Left lung (tissue), 10 donors: ENCODE results near the gene HDAC4. TPM values are rescaled to one million over a fixed set of nuclear protein-coding genes. Genes with fewer than 3 reads are reported as not detected.

Experiments
- ATAC-seq: fragments of 200-7000 bp; cut with Tn5 transposase; one replicate; pipeline ENCODE4 v1.9.1; 2020; ENCODE audit warnings: moderate library complexity
- DNase-seq, 4 donors: peaks; one replicate each; pipeline ENCODE4 v3.0.0-alpha.2; 2013 to 2020
- H3K27ac ChIP-seq, 2 donors: fragments of 200-600 bp; sonication (generic) in 1 of 2; one replicate each; pipeline versions ENCODE4 v1.5.0 to v1.8.0; 2020 to 2021
- H3K27me3 ChIP-seq, 2 donors: fragments of 200-600 bp; sonication (generic) in 1 of 2; one replicate each; pipeline versions ENCODE4 v1.5.0 to v1.8.0; 2020 to 2021
- H3K36me3 ChIP-seq, 2 donors: fragments of 200-600 bp; sonication (generic) in 1 of 2; one replicate each; pipeline versions ENCODE4 v1.5.0 to v1.8.0; 2020 to 2021
- H3K4me1 ChIP-seq, 2 donors: fragments of 200-600 bp; one replicate each; pipeline ENCODE4 v1.8.0; 2021
- H3K4me3 ChIP-seq, 2 donors: fragments of 200-600 bp; sonication (generic) in 1 of 2; one replicate each; pipeline versions ENCODE4 v1.5.0 to v1.8.0; 2020 to 2021; ENCODE audit warnings: mild to moderate bottlenecking in 1 of 2
- H3K9me3 ChIP-seq, 2 donors: fragments of 200-600 bp; sonication (generic) in 1 of 2; one replicate each; pipeline versions ENCODE4 v1.5.0 to v1.8.0; 2020 to 2021
- CTCF ChIP-seq, 2 donors: fragments of 200-600 bp; sonication (generic) in 1 of 2; IDR thresholded peaks; one replicate each; pipeline versions ENCODE4 v1.5.0 to v1.8.0; 2021; ENCODE audit warnings: antibody characterized with exemption in 2 of 2
- intact Hi-C, 2 donors: fragments of 100-400 bp; cut with DNase I; formaldehyde crosslinking; loops; one replicate each; pipeline versions ENCODE4 v1.11.2 to v1.14.2; 2022
- polyA plus RNA-seq, 6 donors: library from polyadenylated mRNA; unstranded; fragments of 120-200 nt; gene quantifications; one replicate each; pipeline ENCODE4 v1.2.1, GENCODE V29; 2013; ENCODE audit not compliant: insufficient read length in 6 of 6
- total RNA-seq, 2 donors: library from RNA; stranded (reverse); fragmentation: NEBNext Ultra II Directional; extraction: Animal tissue kit (Norgen Biotek cat#: 25700); gene quantifications; one replicate each; pipeline ENCODE4 v1.2.1, GENCODE V29; 2021
- donor health status: DM: no; HTN: yes; CAD: no.
- donor health status: DM: no; HTN: no; CAD: no.

HDAC4 gene
- total and polyA plus RNA-seq, 8 donors = 9.9 to 36.8 (median 12.8) TPM

DNA sequence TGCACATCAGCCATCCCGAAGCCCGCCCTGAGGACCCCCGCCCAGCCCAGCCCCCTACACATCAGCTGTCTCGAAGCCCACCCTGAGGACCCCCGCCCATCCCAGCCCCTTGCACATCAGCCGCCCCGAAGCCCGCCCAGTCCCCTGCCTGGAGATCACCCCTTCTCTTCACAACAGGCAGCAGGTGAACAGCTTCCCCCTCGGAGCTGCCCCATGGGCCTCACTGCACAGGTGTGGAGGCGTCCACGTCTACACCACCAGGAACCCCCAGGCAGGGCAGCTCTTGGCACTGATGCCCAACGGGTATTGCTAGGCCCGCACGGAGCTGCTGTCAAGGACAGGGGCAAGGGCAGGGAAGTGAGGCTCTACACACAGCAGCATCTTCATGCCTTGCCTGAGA, 137.6 kb downstream of the HDAC4 start:
- Histone ChIP-seq H3K4me1 (peaks cover 43 to 93% of the 10 kb centered on the region in 2 donors), H3K27me3 (no peaks in the 10 kb centered on the region), H3K4me3 (no peak overlapping the region), H3K27ac (no peak overlapping the region), H3K36me3 (no peaks in the 10 kb centered on the region), H3K9me3 (no peaks in the 10 kb centered on the region)
- intact Hi-C loops = no loop called here
- DNase-seq (no peak), ATAC-seq (no peak)
- TF ChIP-seq CTCF (IDR thresholded peaks at IDR 0.05) = no peak

DNA sequence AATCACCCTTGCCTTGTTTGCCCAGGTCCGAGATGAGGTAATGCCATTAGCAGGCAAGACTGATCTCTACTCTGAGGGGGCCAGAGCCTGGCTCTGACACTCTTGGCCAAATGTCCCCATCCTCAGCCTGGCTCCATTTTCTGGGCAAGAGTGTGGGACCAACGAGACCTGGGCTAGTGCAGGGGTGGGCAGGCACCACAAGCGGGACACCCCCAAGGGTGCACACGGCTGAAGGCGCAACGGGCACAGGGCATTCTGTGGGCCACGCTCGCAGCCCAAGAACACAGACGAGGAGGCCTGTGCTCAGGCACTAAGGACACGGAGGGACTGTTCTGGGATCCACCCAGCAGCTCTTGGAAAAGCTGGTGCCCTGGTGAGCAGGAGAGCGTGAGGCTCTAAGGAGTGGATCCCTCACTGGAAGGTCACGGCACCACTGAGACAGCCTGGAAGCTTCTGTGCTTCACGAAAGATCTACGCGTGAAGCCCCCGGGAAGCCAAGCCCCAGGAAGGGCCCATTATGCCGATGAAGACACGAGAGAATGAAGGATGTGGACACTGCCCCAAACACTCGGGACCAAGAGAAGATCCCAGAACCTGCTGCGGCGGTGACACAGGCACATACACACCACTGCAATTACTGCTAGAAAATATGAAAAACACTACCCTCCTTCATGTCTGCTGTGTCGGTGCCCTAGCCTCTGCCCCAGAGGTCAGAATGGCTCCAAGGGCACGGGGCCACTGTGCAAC, 138.2 kb downstream of the HDAC4 start:
- no peaks in the 10 kb centered on the region for H3K27me3 ChIP-seq
- no peaks in the 10 kb centered on the region for H3K36me3 ChIP-seq
- H3K27ac ChIP-seq = no peak overlapping the region
- intact Hi-C loops = no loop called here
- H3K4me3 ChIP-seq = no peak overlapping the region
- no peaks in the 10 kb centered on the region for H3K9me3 ChIP-seq
- no peak for DNase-seq
- no peak for ATAC-seq
- TF ChIP-seq CTCF (IDR thresholded peaks at IDR 0.05) = no peak
- H3K4me1 ChIP-seq = peaks cover 38 to 93% of the 10 kb centered on the region in 2 donors

DNA sequence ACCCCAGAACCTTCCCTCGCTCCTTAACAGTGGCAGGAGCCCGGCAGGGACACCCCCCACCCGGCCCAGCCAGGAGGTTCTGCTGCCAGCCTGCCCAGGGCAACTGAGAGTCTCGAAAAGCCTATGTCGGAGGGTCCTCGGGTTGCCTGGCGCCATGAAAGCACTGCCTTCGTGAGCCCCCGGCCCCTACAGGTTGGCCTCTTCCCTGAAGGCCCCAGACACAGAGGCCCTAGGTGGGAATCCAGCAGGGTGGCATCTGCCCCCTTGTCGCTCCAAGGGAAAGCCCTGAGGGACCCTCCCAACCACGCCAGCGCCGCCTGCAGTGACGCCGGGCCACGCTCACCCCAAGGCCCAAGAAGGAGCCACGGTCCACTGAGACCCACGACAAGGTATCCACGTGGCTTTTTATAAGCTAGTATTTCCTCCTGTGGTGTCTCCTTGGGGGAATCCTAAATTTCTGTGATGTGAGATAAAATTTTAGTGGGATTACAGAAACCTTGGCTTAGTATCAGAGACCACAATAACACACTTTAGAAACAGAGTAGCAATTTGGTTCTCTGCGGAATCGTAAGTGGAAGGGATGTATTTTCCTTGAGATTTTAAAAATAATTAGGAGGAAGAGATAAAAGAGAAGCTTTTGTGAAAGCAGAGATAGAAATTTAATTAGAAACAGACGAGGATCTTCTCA, 138.9 kb downstream of the HDAC4 start:
- H3K9me3 ChIP-seq = no peaks in the 10 kb centered on the region
- ATAC-seq = no peak
- intact Hi-C loops = no loop called here
- no peak overlapping the region for H3K4me3 ChIP-seq
- H3K4me1 ChIP-seq = peaks cover 30 to 93% of the 10 kb centered on the region in 2 donors
- no peak for DNase-seq
- no peaks in the 10 kb centered on the region for H3K36me3 ChIP-seq
- no peaks in the 10 kb centered on the region for H3K27me3 ChIP-seq
- no peak for TF ChIP-seq CTCF (IDR thresholded peaks at IDR 0.05)
- no peak overlapping the region for H3K27ac ChIP-seq

GRCh38 chr2:239261356-239261755, 139.5 kb downstream of the HDAC4 start:
- Histone ChIP-seq H3K27ac (no peak overlapping the region), H3K9me3 (no peaks in the 10 kb centered on the region), H3K4me1 (peaks cover 25 to 93% of the 10 kb centered on the region in 2 donors), H3K4me3 (no peak overlapping the region), H3K27me3 (no peaks in the 10 kb centered on the region), H3K36me3 (no peaks in the 10 kb centered on the region)
- DNase-seq (no peak), ATAC-seq (no peak)
- no peak for TF ChIP-seq CTCF (IDR thresholded peaks at IDR 0.05)
- intact Hi-C loops = no loop called here

- intact Hi-C loops = no loop called here
- Histone ChIP-seq H3K9me3 (no peaks in the 10 kb centered on the region), H3K4me3 (no peak overlapping the region), H3K27me3 (no peaks in the 10 kb centered on the region), H3K4me1 (peaks cover 23 to 93% of the 10 kb centered on the region in 2 donors), H3K27ac (peak overlapping the region in 1 of 2 donors; percentile 80), H3K36me3 (no peaks in the 10 kb centered on the region)
- no peak for DNase-seq
- no peak for TF ChIP-seq CTCF (IDR thresholded peaks at IDR 0.05)
- ATAC-seq = no peak
Measured at GRCh38 chr2:239260546-239261327, 140.1 kb downstream of the HDAC4 start.
